Panc1 (cell line): ENCODE measurements around the gene FRRS1. TPM values are rescaled to one million over a fixed set of nuclear protein-coding genes. Genes with fewer than 3 reads are reported as not detected.

ENCODE experiments used
- ATAC-seq: fragments of 200-7000 bp; cut with Tn5 transposase; 2 replicates; pipeline ENCODE4 v1.9.1; 2020; ENCODE audit warnings: mild to moderate bottlenecking, moderate library complexity
- BruUV-seq: library from RNA; stranded (reverse); fragments of 400-500 nt; replicated peaks from 2 replicates; lab custom pipeline; 2021; lab: Mats Ljungman, UMichigan
- CTCF ChIA-PET: fragments of 300-600 bp; sonication (Branson Sonifier 250); formaldehyde crosslinking; loops from one replicate; lab custom pipeline; 2022; ENCODE audit warnings: antibody characterized with exemption; lab: Charles Lee
- POLR2A ChIA-PET: fragments of 300-600 bp; sonication (Branson Sonifier 250); formaldehyde crosslinking; loops from one replicate; lab custom pipeline; 2022; ENCODE audit warnings: antibody characterized with exemption; lab: Charles Lee
- DNase-seq: peaks from one replicate; pipeline ENCODE4 v3.0.0-alpha.2; 2010; ENCODE audit warnings: low read depth, low spot score
- H3K27ac ChIP-seq: 2 replicates; pipeline ENCODE4 v1.5.1; 2011; ENCODE audit warnings: mild to moderate bottlenecking, low read length, inconsistent platforms
- H3K27me3 ChIP-seq: fragments of 200-500 bp; sonication (Bioruptor generic); 2 replicates; pipeline ENCODE4 v1.6.0; 2014; ENCODE audit warnings: low read length, inconsistent platforms; ENCODE audit not compliant: control insufficient read depth, insufficient read depth
- H3K36me3 ChIP-seq: fragments of 200-500 bp; sonication (Bioruptor generic); 2 replicates; pipeline ENCODE4 v1.5.1; 2014; ENCODE audit warnings: inconsistent platforms, mild to moderate bottlenecking, low read length, moderate library complexity; ENCODE audit not compliant: control insufficient read depth, insufficient read depth
- H3K4me1 ChIP-seq: 2 replicates; pipeline ENCODE4 v1.5.1; 2011; ENCODE audit warnings: inconsistent platforms, mild to moderate bottlenecking, low read length, moderate library complexity; ENCODE audit not compliant: control insufficient read depth, insufficient read depth
- H3K4me3 ChIP-seq, 2 experiments: 2 replicates each; pipeline ENCODE4 v1.5.1; 2011 to 2012; ENCODE audit warnings: low read depth in 2 of 2, low read length in 2 of 2, mild to moderate bottlenecking in 2 of 2, inconsistent platforms in 1 of 2, moderate library complexity in 1 of 2
- H3K9me3 ChIP-seq: fragments of 200-500 bp; sonication (Bioruptor generic); 2 replicates; pipeline ENCODE4 v1.5.1; 2014; ENCODE audit warnings: low read depth, mild to moderate bottlenecking, inconsistent platforms, low read length, moderate library complexity; ENCODE audit not compliant: control insufficient read depth, insufficient read depth
- CTCF ChIP-seq: fragments of 450-650 bp; IDR thresholded peaks from 2 replicates; pipeline ENCODE4 v1.5.1; 2017; ENCODE audit warnings: mild to moderate bottlenecking
- POLR2AphosphoS5 ChIP-seq: IDR thresholded peaks from 2 replicates; pipeline ENCODE4 v1.6.1; 2012; ENCODE audit warnings: mild to moderate bottlenecking, low read depth, low read length, moderate library complexity
- REST ChIP-seq, 2 experiments: IDR thresholded peaks; 2 replicates each; pipeline ENCODE4 v1.6.1; 2011 to 2012; ENCODE audit warnings: low read depth in 2 of 2, control low read depth in 1 of 2, low read length in 1 of 2, mild to moderate bottlenecking in 1 of 2, moderate library complexity in 1 of 2; ENCODE audit not compliant: insufficient read depth in 1 of 2
- SIN3A ChIP-seq: IDR thresholded peaks from 2 replicates; pipeline ENCODE4 v1.6.1; 2012; ENCODE audit warnings: low read depth, mild to moderate bottlenecking, low read length, moderate library complexity, borderline replicate concordance; ENCODE audit not compliant: insufficient read depth
- TCF7L2 ChIP-seq: IDR thresholded peaks from 2 replicates; pipeline ENCODE4 v1.6.1; 2011; ENCODE audit warnings: mild to moderate bottlenecking, low read depth, low read length, inconsistent platforms
- in situ Hi-C: cut with HindIII; loops from 2 replicates; pipeline ENCODE4 v1.10.0; 2016; ENCODE audit warnings: low sequenced_read_pairs, low pct_unique_long_range_greater_than_20kb
- intact Hi-C: fragments of 100-400 bp; cut with micrococcal nuclease; formaldehyde crosslinking; loops from one replicate; pipeline ENCODE4 v1.10.0; 2022; ENCODE audit not compliant: unreplicated experiment
- total RNA-seq: library from RNA; stranded (reverse); gene quantifications from one replicate; pipeline ENCODE4 v1.2.1, GENCODE V29; 2021; ENCODE audit not compliant: unreplicated experiment

The FRRS1 gene
- total RNA-seq, 1 experiment from 2014 or later, result 1.2 TPM

- no peaks in the 10 kb centered on the region for H3K4me1 ChIP-seq
- no peak overlapping the region for H3K27ac ChIP-seq
- in situ Hi-C loops (no loop called here), intact Hi-C loops (no loop called here)
- BruUV-seq, result no TSS peak
- ATAC-seq (no peak), DNase-seq (no peak)
- no peaks in the 10 kb centered on the region for H3K36me3 ChIP-seq
- POLR2A ChIA-PET, result interaction anchor here (0.8 kb wide), 1 partner anchor 226 kb away, joined by 10 read pairs; no protein-coding TSS in a partner anchor
- CTCF ChIA-PET, result no interaction called here
- H3K27me3 ChIP-seq, result no peaks in the 10 kb centered on the region
- TF ChIP-seq POLR2AphosphoS5, result no peak
- TF ChIP-seq SIN3A, result no peak
- TF ChIP-seq TCF7L2, result no peak
- no peak for TF ChIP-seq REST (IDR thresholded peaks at IDR 0.05; ENCODE audit: insufficient read depth in 1 of 2, low read depth in 2 of 2, low read length in 1 of 2)
- TF ChIP-seq CTCF, result no peak
- H3K4me3 ChIP-seq, result no peak overlapping the region
- no peaks in the 10 kb centered on the region for H3K9me3 ChIP-seq
These were observed 92.0 kb downstream of the FRRS1 start for GRCh38 chr1:99674115-99675064.

GRCh38 chr1:99673315-99673714 is 93.1 kb downstream of the FRRS1 start:
- ChIA-PET CTCF (no interaction called here), POLR2A (interaction anchor here (0.6 kb wide), 1 partner anchor 28 kb away, joined by 7 read pairs; the partner anchor contains the start of gene PALMD)
- Histone ChIP-seq H3K27me3 (no peaks in the 10 kb centered on the region), H3K36me3 (no peaks in the 10 kb centered on the region), H3K4me1 (no peaks in the 10 kb centered on the region), H3K4me3 (no peak overlapping the region), H3K9me3 (no peaks in the 10 kb centered on the region), H3K27ac (no peak overlapping the region)
- TF ChIP-seq TCF7L2 (no peak), SIN3A (no peak), CTCF (no peak), POLR2AphosphoS5 (no peak), REST (IDR thresholded peaks at IDR 0.05; ENCODE audit: insufficient read depth in 1 of 2, low read depth in 2 of 2, low read length in 1 of 2) (no peak)
- no peak for DNase-seq
- BruUV-seq, result no TSS peak
- in situ Hi-C loops (no loop called here), intact Hi-C loops (no loop called here)
- no peak for ATAC-seq
